H1 (cell line): ENCODE measurements around the gene CRACDL. TPM values are rescaled to one million over a fixed set of nuclear protein-coding genes. Genes with fewer than 3 reads are reported as not detected.

Experiments
- CTCF ChIA-PET: fragments of 300-600 bp; sonication (Branson Sonifier 250); formaldehyde crosslinking; loops from one replicate; lab custom pipeline; 2021; ENCODE audit not compliant: partially characterized antibody; lab: Charles Lee
- POLR2A ChIA-PET: fragments of 300-600 bp; sonication (Branson Sonifier 250); formaldehyde crosslinking; loops from one replicate; lab custom pipeline; 2021; ENCODE audit warnings: inconsistent platforms; ENCODE audit not compliant: partially characterized antibody; lab: Charles Lee
- DNase-seq, 2 experiments: peaks; one replicate each; pipeline versions ENCODE4 v3.0.0 to v3.0.0-alpha.2; 2010 to 2022; ENCODE audit warnings: low spot score in 2 of 2, low read depth in 1 of 2, mixed read lengths in 1 of 2
- FAIRE-seq: peaks from 2 replicates; lab custom pipeline; 2011; peaks lifted over from hg19 to GRCh38; lab: Jason Lieb, UNC
- H2AFZ ChIP-seq: 2 replicates; pipeline ENCODE4 v1.8.1; 2012; ENCODE audit warnings: low read length, inconsistent platforms
- H2AK5ac ChIP-seq: 2 replicates; pipeline ENCODE4 v1.6.1; 2013; ENCODE audit warnings: low read depth, low read length
- H2BK120ac ChIP-seq: replicated peaks from 2 replicates; pipeline ENCODE3; 2013; ENCODE audit warnings: low read depth, low read length, inconsistent platforms
- H2BK12ac ChIP-seq: 2 replicates; pipeline ENCODE4 v1.6.1; 2013; ENCODE audit warnings: low read depth, low read length
- H2BK15ac ChIP-seq: 2 replicates; pipeline ENCODE4 v1.6.1; 2013; ENCODE audit warnings: low read length
- H2BK20ac ChIP-seq: 2 replicates; pipeline ENCODE4 v1.6.1; 2013; ENCODE audit warnings: low read length
- H2BK5ac ChIP-seq: 2 replicates; pipeline ENCODE4 v1.6.1; 2013; ENCODE audit warnings: low read depth, low read length
- H3K14ac ChIP-seq: 2 replicates; pipeline ENCODE4 v1.6.1; 2013; ENCODE audit warnings: inconsistent platforms; ENCODE audit not compliant: insufficient read length
- H3K18ac ChIP-seq: 2 replicates; pipeline ENCODE4 v1.6.1; 2013; ENCODE audit warnings: low read length; ENCODE audit errors: extremely low read depth
- H3K23ac ChIP-seq: 2 replicates; pipeline ENCODE4 v1.6.1; 2013; ENCODE audit warnings: inconsistent platforms; ENCODE audit not compliant: insufficient read length
- H3K23me2 ChIP-seq: 2 replicates; pipeline ENCODE4 v1.6.1; 2013; ENCODE audit warnings: low read depth, low read length
- H3K27ac ChIP-seq: 2 replicates; pipeline ENCODE4 v1.6.1; 2011; ENCODE audit warnings: low read depth, low read length, inconsistent platforms
- H3K27me3 ChIP-seq, 4 experiments: replicated peaks in 1 of 4; 1 replicate in 1 of 4; 2 replicates in 3 of 4; pipeline versions ENCODE4 v1.6.1 to v1.8.1; 2011 to 2013; ENCODE audit warnings: low read length in 3 of 4, mild to moderate bottlenecking in 3 of 4, inconsistent platforms in 2 of 4, mixed read lengths in 2 of 4, moderate library complexity in 1 of 4; ENCODE audit not compliant: control insufficient read depth in 3 of 4, insufficient read depth in 3 of 4; ENCODE audit errors: extremely low read depth in 1 of 4
- H3K36me3 ChIP-seq, 4 experiments: 2 replicates each; pipeline versions ENCODE4 v1.6.1 to v1.8.1; 2011 to 2013; ENCODE audit warnings: mild to moderate bottlenecking in 4 of 4, low read length in 3 of 4, moderate library complexity in 2 of 4, control low read depth in 1 of 4, inconsistent platforms in 1 of 4; ENCODE audit not compliant: insufficient read depth in 4 of 4, control insufficient read depth in 2 of 4
- H3K4ac ChIP-seq: replicated peaks from 2 replicates; pipeline ENCODE3; 2013; ENCODE audit warnings: low read length, low read depth, mixed read lengths, inconsistent platforms; ENCODE audit not compliant: insufficient read length
- H3K4me1 ChIP-seq, 4 experiments: replicated peaks in 1 of 4; 1 replicate in 1 of 4; 2 replicates in 3 of 4; pipeline versions ENCODE4 v1.6.1 to v1.8.1; 2011 to 2013; ENCODE audit warnings: low read length in 3 of 4, inconsistent platforms in 2 of 4, mixed read lengths in 1 of 4; ENCODE audit not compliant: insufficient read depth in 4 of 4, control insufficient read depth in 3 of 4
- H3K4me2 ChIP-seq, 2 experiments: 2 replicates each; pipeline versions ENCODE4 v1.6.1 to v1.8.1; 2011 to 2013; ENCODE audit warnings: low read depth in 2 of 2, low read length in 2 of 2, control low read depth in 1 of 2, inconsistent platforms in 1 of 2, mild to moderate bottlenecking in 1 of 2; ENCODE audit not compliant: insufficient read depth in 1 of 2
- H3K4me3 ChIP-seq, 4 experiments: fragments of 200-600, 300-600 bp in 1 of 4; sonication (generic), shearing (Covaris generic), sonication (Bioruptor Twin) in 1 of 4; 2 replicates each; pipeline versions ENCODE4 v1.5.1 to v1.8.1; 2011 to 2016; ENCODE audit warnings: low read length in 4 of 4, low read depth in 3 of 4, control low read depth in 2 of 4, inconsistent platforms in 2 of 4, mild to moderate bottlenecking in 2 of 4, mixed read lengths in 1 of 4, moderate library complexity in 1 of 4; ENCODE audit not compliant: insufficient read depth in 2 of 4; ENCODE audit errors: extremely low read depth in 1 of 4
- H3K56ac ChIP-seq: replicated peaks from 2 replicates; pipeline ENCODE3; 2013; ENCODE audit warnings: low read depth, mild to moderate bottlenecking, mixed read lengths, low read length, inconsistent platforms; ENCODE audit not compliant: insufficient read length
- H3K79me1 ChIP-seq: 2 replicates; pipeline ENCODE4 v1.6.1; 2013; ENCODE audit warnings: low read depth, low read length, control low read depth
- H3K79me2 ChIP-seq, 2 experiments: 2 replicates each; pipeline versions ENCODE4 v1.6.1 to v1.8.1; 2012 to 2013; ENCODE audit warnings: low read length in 2 of 2, mild to moderate bottlenecking in 2 of 2, inconsistent platforms in 1 of 2; ENCODE audit not compliant: insufficient read depth in 2 of 2, control insufficient read depth in 1 of 2
- H3K9ac ChIP-seq, 4 experiments: replicated peaks in 1 of 4; 1 replicate in 1 of 4; 2 replicates in 3 of 4; pipeline versions ENCODE4 v1.6.1 to v1.8.1; 2011 to 2013; ENCODE audit warnings: low read depth in 3 of 4, low read length in 3 of 4, control low read depth in 2 of 4, mild to moderate bottlenecking in 2 of 4, moderate library complexity in 2 of 4, inconsistent platforms in 1 of 4; ENCODE audit errors: extremely low read depth in 1 of 4
- H3K9me3 ChIP-seq, 2 experiments: 2 replicates each; pipeline versions ENCODE4 v1.6.1 to v1.8.1; 2012 to 2013; ENCODE audit warnings: mild to moderate bottlenecking in 2 of 2, moderate library complexity in 2 of 2, control low read depth in 1 of 2, inconsistent platforms in 1 of 2, low read depth in 1 of 2, low read length in 1 of 2, mixed read lengths in 1 of 2; ENCODE audit not compliant: insufficient read depth in 2 of 2
- H4K20me1 ChIP-seq, 2 experiments: replicated peaks in 1 of 2; 2 replicates each; pipeline versions ENCODE3 to v1.8.1; 2011 to 2013; ENCODE audit warnings: inconsistent platforms in 2 of 2, low read length in 2 of 2, mild to moderate bottlenecking in 1 of 2; ENCODE audit not compliant: insufficient read depth in 2 of 2, control insufficient read depth in 1 of 2
- H4K5ac ChIP-seq: 2 replicates; pipeline ENCODE4 v1.6.1; 2013; ENCODE audit warnings: low read length, low read depth, mixed read lengths, inconsistent platforms; ENCODE audit not compliant: insufficient read length
- H4K8ac ChIP-seq: 2 replicates; pipeline ENCODE4 v1.8.0; 2013; ENCODE audit warnings: mild to moderate bottlenecking, moderate library complexity, low read length, inconsistent platforms; ENCODE audit not compliant: insufficient read depth; ENCODE audit errors: extremely low read depth
- H4K91ac ChIP-seq: replicated peaks from 2 replicates; pipeline ENCODE3; 2013; ENCODE audit warnings: low read length, mixed read lengths, inconsistent platforms; ENCODE audit not compliant: insufficient read length
- ATF2 ChIP-seq: IDR thresholded peaks from 2 replicates; pipeline ENCODE4 v1.6.1; 2012; ENCODE audit warnings: low read length, inconsistent platforms
- CTBP2 ChIP-seq: IDR thresholded peaks from 2 replicates; pipeline ENCODE4 v1.7.0; 2011; ENCODE audit warnings: borderline replicate concordance, mild to moderate bottlenecking, moderate library complexity, mixed read lengths, low read length; ENCODE audit not compliant: insufficient read depth, insufficient read length
- EGR1 ChIP-seq: IDR thresholded peaks from 2 replicates; pipeline ENCODE4 v1.6.1; 2011; ENCODE audit warnings: low read depth, low read length, borderline replicate concordance
- HDAC2 ChIP-seq, 2 experiments: fragments of 300-600 bp in 1 of 2; sonication (generic) in 1 of 2; IDR thresholded peaks; 2 replicates each; pipeline ENCODE4 v1.6.1; 2011 to 2012; ENCODE audit warnings: low read depth in 2 of 2, low read length in 2 of 2, mild to moderate bottlenecking in 2 of 2, moderate library complexity in 2 of 2, borderline replicate concordance in 1 of 2, inconsistent platforms in 1 of 2
- HDAC6 ChIP-seq: IDR thresholded peaks from one replicate; pipeline ENCODE4 v1.7.1; 2012; ENCODE audit warnings: low read depth, mild to moderate bottlenecking, inconsistent platforms, low read length, moderate library complexity
- NANOG ChIP-seq: IDR thresholded peaks from 2 replicates; pipeline ENCODE4 v1.6.1; 2011; ENCODE audit warnings: low read length, low read depth, mild to moderate bottlenecking, inconsistent platforms; ENCODE audit not compliant: insufficient read depth, poor library complexity, severe bottlenecking
- SIN3A ChIP-seq, 2 experiments: IDR thresholded peaks in 1 of 2; conservative IDR thresholded peaks in 1 of 2; 2 replicates each; pipeline ENCODE4 v1.6.1; 2011 to 2012; ENCODE audit warnings: low read length in 2 of 2, improper control_type of control experiment in 1 of 2, low read depth in 1 of 2, mild to moderate bottlenecking in 1 of 2
- SIX5 ChIP-seq: IDR thresholded peaks from 2 replicates; pipeline ENCODE4 v1.6.1; 2011; ENCODE audit warnings: mild to moderate bottlenecking, low read depth, low read length
- SRF ChIP-seq: IDR thresholded peaks from 2 replicates; pipeline ENCODE4 v1.6.1; 2011; ENCODE audit warnings: mild to moderate bottlenecking, low read depth, low read length, moderate library complexity
- WGBS, 2 experiments: shearing (Covaris generic) in 1 of 2; methylation state at CpG; one replicate each; pipeline versions ENCODE4 v1.1.6 to v1.1.7; 2013 to 2015; ENCODE audit warnings: low lambda C conversion rate in 2 of 2, mixed read lengths in 2 of 2, inconsistent platforms in 1 of 2, low coverage in 1 of 2, missing lambda C conversion rate in 1 of 2; ENCODE audit not compliant: insufficient replicate concordance in 2 of 2, insufficient coverage in 1 of 2, insufficient read length in 1 of 2; ENCODE audit errors: extremely low coverage in 1 of 2, missing lambda C conversion rate in 1 of 2; 5-methylcytosine and 5-hydroxymethylcytosine counted together
- polyA plus RNA-seq, 7 experiments: library from polyadenylated mRNA; depleted of rRNA in 3 of 7; stranded (reverse) in 5 of 7; unstranded in 2 of 7; fragments of >200 nt in 5 of 7; fragments of 200-250 nt in 2 of 7; gene quantifications; 1 replicate in 5 of 7; 2 replicates in 1 of 7; 4 replicates in 1 of 7; pipeline versions ENCODE4 v1.2.1 to v1.2.3, GENCODE V29; 2011 to 2013; ENCODE audit warnings: missing spikeins in 2 of 7, mixed read lengths in 2 of 7
- total RNA-seq: library from RNA; stranded (reverse); fragmentation: NEBNext Ultra II Directional; extraction: Animal tissue kit (Norgen Biotek cat#: 25700); gene quantifications from 2 replicates; pipeline ENCODE4 v1.2.1, GENCODE V29; 2021

CRACDL gene
- total and polyA plus RNA-seq, 2 of the 8 experiments (the other 6 are each of a cell fraction or from before 2014, with no cell fraction given), result 0.07 to 0.38 TPM

- FAIRE-seq (no peak), DNase-seq (no peak)
- no peaks in the 10 kb centered on the region for H3K4me1 ChIP-seq
- H3K18ac ChIP-seq, result no peak overlapping the region
- H3K4ac ChIP-seq, result no peak overlapping the region
- CTCF ChIA-PET, result no interaction called here
- no peak overlapping the region for H3K4me3 ChIP-seq
- POLR2A ChIA-PET, result no interaction called here
- no peak overlapping the region for H4K91ac ChIP-seq
- no peak overlapping the region for H3K9ac ChIP-seq
- H2AK5ac ChIP-seq, result no peak overlapping the region
- no peak overlapping the region for H2BK5ac ChIP-seq
- no peak overlapping the region for H3K14ac ChIP-seq
- H2BK20ac ChIP-seq, result no peak overlapping the region
- H3K4me2 ChIP-seq, result no peak overlapping the region
- no peaks in the 10 kb centered on the region for H3K27me3 ChIP-seq
- 75% methylated on average over 2 of the region's 2 CpGs; no CpG with 5 or more reads in 1 of the 2 experiments for WGBS, 2 experiments
- H2BK120ac ChIP-seq, result no peak overlapping the region
- H4K5ac ChIP-seq, result no peak overlapping the region
- no peak overlapping the region for H3K27ac ChIP-seq
- no peak overlapping the region for H2BK15ac ChIP-seq
- H4K8ac ChIP-seq, result no peak overlapping the region
- H3K56ac ChIP-seq, result no peak overlapping the region
- H2AFZ ChIP-seq, result no peak overlapping the region
- no peak overlapping the region for H2BK12ac ChIP-seq
- no peaks in the 10 kb centered on the region for H3K9me3 ChIP-seq
- no peaks in the 10 kb centered on the region for H3K79me1 ChIP-seq
- H3K23me2 ChIP-seq, result no peaks in the 10 kb centered on the region
- H3K36me3 ChIP-seq, result no peaks in the 10 kb centered on the region
- H4K20me1 ChIP-seq, result no peaks in the 10 kb centered on the region
- no peaks in the 10 kb centered on the region for H3K79me2 ChIP-seq
- no peak overlapping the region for H3K23ac ChIP-seq
- TF ChIP-seq EGR1 (no peak), SIX5 (no peak), HDAC6 (no peak), CTBP2 (no peak), SIN3A (conservative IDR thresholded peaks at IDR 0.05 in 1 of 2, IDR thresholded peaks at IDR 0.05 in 1 of 2; ENCODE audit: low read depth in 1 of 2, low read length in 2 of 2) (no peak), ATF2 (no peak), HDAC2 (IDR thresholded peaks at IDR 0.05; ENCODE audit: borderline replicate concordance in 1 of 2, low read depth in 2 of 2, low read length in 2 of 2) (no peak), NANOG (no peak), SRF (no peak)
Measured at GRCh38 chr2:98759338-98759737, 176.7 kb downstream of the CRACDL start.
